ENCODE data around the gene LIMK1.
A peak's percentile ranks its signal among the peaks of the same experiment; 100 is the strongest.

The LIMK1 gene

DNA sequence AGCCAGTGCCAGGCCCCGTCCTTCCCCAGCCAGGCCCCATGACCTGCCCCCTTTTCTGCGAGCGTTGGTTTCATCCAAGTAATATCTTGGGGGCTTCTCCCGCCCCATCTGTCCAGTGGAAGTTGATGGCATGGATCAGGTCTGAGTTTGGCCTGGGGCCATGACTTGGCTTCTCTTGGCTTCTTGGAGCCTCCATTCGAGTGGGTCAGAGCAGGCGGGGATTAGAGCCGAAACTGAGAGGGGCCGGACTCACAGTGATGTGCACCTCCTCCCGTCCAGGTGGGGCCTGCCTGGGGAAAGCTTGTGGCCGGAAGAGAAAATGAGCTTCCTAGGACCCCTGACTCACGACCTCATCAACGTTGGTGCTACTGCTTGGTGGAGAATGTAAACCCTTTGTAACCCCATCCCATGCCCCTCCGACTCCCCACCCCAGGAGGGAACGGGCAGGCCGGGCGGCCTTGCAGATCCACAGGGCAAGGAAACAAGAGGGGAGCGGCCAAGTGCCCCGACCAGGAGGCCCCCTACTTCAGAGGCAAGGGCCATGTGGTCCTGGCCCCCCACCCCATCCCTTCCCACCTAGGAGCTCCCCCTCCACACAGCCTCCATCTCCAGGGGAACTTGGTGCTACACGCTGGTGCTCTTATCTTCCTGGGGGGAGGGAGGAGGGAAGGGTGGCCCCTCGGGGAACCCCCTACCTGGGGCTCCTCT, 15.1 kb upstream of the LIMK1 start:
- no peak overlapping the region for H3K4me3 ChIP-seq (ENCODE audit: low read length, poor library complexity, severe bottlenecking)
- no peaks in the 10 kb centered on the region for H3K27me3 ChIP-seq (ENCODE audit: insufficient read depth, low read length, poor library complexity, severe bottlenecking)
- no peaks in the 10 kb centered on the region for H3K36me3 ChIP-seq (ENCODE audit: insufficient read depth, low read length)
- no peaks in the 10 kb centered on the region for H3K9me2 ChIP-seq (replicated peaks; ENCODE audit: low read depth, low read length)
- peak overlapping the region; percentile 43; the same call in 1 of the 2 replicates for H2AFZ ChIP-seq (ENCODE audit: low read length)
- H3K4me2 ChIP-seq (ENCODE audit: low read depth, low read length, poor library complexity, severe bottlenecking): no peak overlapping the region
- H3K79me2 ChIP-seq (ENCODE audit: insufficient read depth, low read length): no peaks in the 10 kb centered on the region
- TF ChIP-seq EZH2phosphoT487 (IDR thresholded peaks at IDR 0.05; ENCODE audit: borderline replicate concordance): no peak
- TF ChIP-seq, protein P1, sequence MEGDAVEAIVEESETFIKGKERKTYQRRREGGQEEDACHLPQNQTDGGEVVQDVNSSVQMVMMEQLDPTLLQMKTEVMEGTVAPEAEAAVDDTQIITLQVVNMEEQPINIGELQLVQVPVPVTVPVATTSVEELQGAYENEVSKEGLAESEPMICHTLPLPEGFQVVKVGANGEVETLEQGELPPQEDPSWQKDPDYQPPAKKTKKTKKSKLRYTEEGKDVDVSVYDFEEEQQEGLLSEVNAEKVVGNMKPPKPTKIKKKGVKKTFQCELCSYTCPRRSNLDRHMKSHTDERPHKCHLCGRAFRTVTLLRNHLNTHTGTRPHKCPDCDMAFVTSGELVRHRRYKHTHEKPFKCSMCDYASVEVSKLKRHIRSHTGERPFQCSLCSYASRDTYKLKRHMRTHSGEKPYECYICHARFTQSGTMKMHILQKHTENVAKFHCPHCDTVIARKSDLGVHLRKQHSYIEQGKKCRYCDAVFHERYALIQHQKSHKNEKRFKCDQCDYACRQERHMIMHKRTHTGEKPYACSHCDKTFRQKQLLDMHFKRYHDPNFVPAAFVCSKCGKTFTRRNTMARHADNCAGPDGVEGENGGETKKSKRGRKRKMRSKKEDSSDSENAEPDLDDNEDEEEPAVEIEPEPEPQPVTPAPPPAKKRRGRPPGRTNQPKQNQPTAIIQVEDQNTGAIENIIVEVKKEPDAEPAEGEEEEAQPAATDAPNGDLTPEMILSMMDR (conservative IDR thresholded peaks at IDR 0.05; ENCODE audit: low read length): no peak
- H3K9ac ChIP-seq (ENCODE audit: low read depth, low read length, poor library complexity, severe bottlenecking): no peak overlapping the region
- H3F3A ChIP-seq (ENCODE audit: low read depth): no peaks in the 10 kb centered on the region
- no peaks in the 10 kb centered on the region for H3K4me1 ChIP-seq (ENCODE audit: insufficient read depth, low read length, poor library complexity, severe bottlenecking)
- H3K9me3 ChIP-seq (ENCODE audit: insufficient read depth, low read depth, low read length): no peaks in the 10 kb centered on the region
- H4K20me1 ChIP-seq (ENCODE audit: insufficient read depth, low read length, poor library complexity, severe bottlenecking): no peaks in the 10 kb centered on the region

DNA sequence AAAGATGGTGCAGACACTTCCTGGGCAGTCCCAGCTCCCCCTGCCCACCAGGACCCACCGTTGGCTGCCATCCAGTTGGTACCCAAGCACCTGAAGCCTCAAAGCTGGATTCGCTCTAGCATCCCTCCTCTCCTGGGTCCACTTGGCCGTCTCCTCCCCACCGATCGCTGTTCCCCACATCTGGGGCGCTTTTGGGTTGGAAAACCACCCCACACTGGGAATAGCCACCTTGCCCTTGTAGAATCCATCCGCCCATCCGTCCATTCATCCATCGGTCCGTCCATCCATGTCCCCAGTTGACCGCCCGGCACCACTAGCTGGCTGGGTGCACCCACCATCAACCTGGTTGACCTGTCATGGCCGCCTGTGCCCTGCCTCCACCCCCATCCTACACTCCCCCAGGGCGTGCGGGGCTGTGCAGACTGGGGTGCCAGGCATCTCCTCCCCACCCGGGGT, 14.5 kb upstream of the LIMK1 start:
- no peaks in the 10 kb centered on the region for H3K4me1 ChIP-seq (ENCODE audit: insufficient read depth, low read length, poor library complexity, severe bottlenecking)
- no peak for TF ChIP-seq EZH2phosphoT487 (IDR thresholded peaks at IDR 0.05; ENCODE audit: borderline replicate concordance)
- TF ChIP-seq, protein P1 (conservative IDR thresholded peaks at IDR 0.05; ENCODE audit: low read length): no peak
- H3K9me3 ChIP-seq (ENCODE audit: insufficient read depth, low read depth, low read length): no peaks in the 10 kb centered on the region
- no peaks in the 10 kb centered on the region for H3K27me3 ChIP-seq (ENCODE audit: insufficient read depth, low read length, poor library complexity, severe bottlenecking)
- no peaks in the 10 kb centered on the region for H3K79me2 ChIP-seq (ENCODE audit: insufficient read depth, low read length)
- H3K4me3 ChIP-seq (ENCODE audit: low read length, poor library complexity, severe bottlenecking): no peak overlapping the region
- no peaks in the 10 kb centered on the region for H3K9me2 ChIP-seq (replicated peaks; ENCODE audit: low read depth, low read length)
- no peaks in the 10 kb centered on the region for H4K20me1 ChIP-seq (ENCODE audit: insufficient read depth, low read length, poor library complexity, severe bottlenecking)
- no peaks in the 10 kb centered on the region for H3K36me3 ChIP-seq (ENCODE audit: insufficient read depth, low read length)
- no peak overlapping the region for H3K9ac ChIP-seq (ENCODE audit: low read depth, low read length, poor library complexity, severe bottlenecking)
- no peak overlapping the region for H2AFZ ChIP-seq (ENCODE audit: low read length)
- H3F3A ChIP-seq (ENCODE audit: low read depth): no peaks in the 10 kb centered on the region
- no peak overlapping the region for H3K4me2 ChIP-seq (ENCODE audit: low read depth, low read length, poor library complexity, severe bottlenecking)

DNA sequence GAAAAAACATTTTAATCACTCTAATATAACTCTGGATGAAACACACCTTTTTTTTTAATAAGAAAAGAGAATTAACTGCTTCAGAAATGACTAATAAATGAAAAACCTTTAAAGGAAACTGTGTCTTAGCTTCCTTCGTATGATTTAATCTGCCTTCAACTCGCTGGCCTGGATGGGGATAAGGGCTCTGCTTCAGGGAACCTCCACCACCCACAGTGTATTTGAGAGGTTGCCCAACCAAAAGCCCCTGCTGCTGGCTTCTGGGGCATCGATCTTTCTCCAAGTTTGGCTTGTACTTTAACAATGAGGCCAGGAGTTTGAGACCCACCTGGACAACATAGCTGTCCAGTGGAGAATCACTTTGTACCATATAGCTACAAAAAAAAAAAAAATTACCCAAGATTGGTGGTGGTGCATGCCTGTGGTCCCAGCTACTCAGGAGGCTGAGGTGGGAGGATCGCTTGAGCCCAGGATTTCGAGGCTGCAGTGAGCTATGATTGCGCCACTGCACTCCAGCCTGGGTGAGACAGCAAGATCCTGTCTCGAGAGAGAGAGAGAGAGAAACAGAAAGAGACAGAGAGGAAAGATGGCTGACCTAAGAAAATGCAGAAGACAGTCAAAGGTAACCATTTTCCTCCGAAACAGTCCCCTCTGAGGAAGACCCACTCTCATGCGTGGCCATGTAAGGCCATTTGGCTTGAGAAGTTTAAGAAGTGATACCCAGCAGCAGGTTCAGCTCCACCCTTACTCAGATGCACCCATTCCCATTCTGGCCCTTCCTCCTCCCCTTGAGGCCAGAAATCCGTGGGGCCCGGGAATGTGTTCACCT, 13.6 kb upstream of the LIMK1 start:
- Histone ChIP-seq H3K4me3 (ENCODE audit: low read length, poor library complexity, severe bottlenecking) (no peak overlapping the region), H3K9ac (ENCODE audit: low read depth, low read length, poor library complexity, severe bottlenecking) (no peak overlapping the region), H3K79me2 (ENCODE audit: insufficient read depth, low read length) (no peaks in the 10 kb centered on the region), H2AFZ (ENCODE audit: low read length) (peak overlapping the region; percentile 43; the same call in 1 of the 2 replicates), H3K4me1 (ENCODE audit: insufficient read depth, low read length, poor library complexity, severe bottlenecking) (no peaks in the 10 kb centered on the region), H3K36me3 (ENCODE audit: insufficient read depth, low read length) (no peaks in the 10 kb centered on the region), H3K27me3 (ENCODE audit: insufficient read depth, low read length, poor library complexity, severe bottlenecking) (no peaks in the 10 kb centered on the region), H3K4me2 (ENCODE audit: low read depth, low read length, poor library complexity, severe bottlenecking) (no peak overlapping the region), H3K9me2 (replicated peaks; ENCODE audit: low read depth, low read length) (no peaks in the 10 kb centered on the region), H3F3A (ENCODE audit: low read depth) (no peaks in the 10 kb centered on the region), H3K9me3 (ENCODE audit: insufficient read depth, low read depth, low read length) (no peaks in the 10 kb centered on the region), H4K20me1 (ENCODE audit: insufficient read depth, low read length, poor library complexity, severe bottlenecking) (no peaks in the 10 kb centered on the region)
- TF ChIP-seq, protein P1 (conservative IDR thresholded peaks at IDR 0.05; ENCODE audit: low read length): no peak
- no peak for TF ChIP-seq EZH2phosphoT487 (IDR thresholded peaks at IDR 0.05; ENCODE audit: borderline replicate concordance)
